ENCODE measurements around the gene CD200R1L.
"Not testable (repeated sequence)": the region's sequence is repeated elsewhere in the genome, so short reads cannot be mapped to it uniquely, and the experiment has no call there.

The CD200R1L gene

DNA sequence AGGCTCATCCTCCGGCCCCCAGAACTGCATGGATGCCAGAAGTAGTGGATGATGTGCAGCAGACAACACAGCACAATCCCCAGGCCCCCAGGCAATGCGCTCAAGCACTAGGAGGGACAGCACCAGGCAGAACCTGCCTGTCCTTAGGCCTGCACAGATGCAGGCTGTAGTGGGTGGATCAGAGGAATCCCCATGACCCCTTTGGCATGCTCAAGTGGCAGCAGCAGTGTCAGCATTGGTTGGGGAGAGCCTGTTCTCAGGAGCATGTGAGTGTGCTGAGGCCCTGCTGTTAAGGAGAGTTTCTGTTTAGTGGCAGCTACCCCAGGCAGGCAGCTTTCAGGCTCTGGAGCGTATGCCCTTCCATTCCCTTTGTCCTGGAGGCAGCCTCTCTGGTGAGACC lies 25.1 kb upstream of the CD200R1L start:
- no peak for FAIRE-seq
- DNase-seq (ENCODE audit: insufficient read length, low spot score): no peak
- TF ChIP-seq POU2F2 (IDR thresholded peaks at IDR 0.05; ENCODE audit: low read depth, low read length): no peak
- no peak for TF ChIP-seq SPI1 (IDR thresholded peaks at IDR 0.05; ENCODE audit: low read depth, low read length)
- no peak for TF ChIP-seq PAX5 (IDR thresholded peaks at IDR 0.05; ENCODE audit: insufficient read depth, low read length, severe bottlenecking)
- TF ChIP-seq POLR2A (IDR thresholded peaks at IDR 0.05; ENCODE audit: low read depth, low read length): no peak
- no peak for TF ChIP-seq TAF1 (IDR thresholded peaks at IDR 0.05; ENCODE audit: low read depth, low read length)
- no peak for TF ChIP-seq POLR2AphosphoS5 (IDR thresholded peaks at IDR 0.05; ENCODE audit: low read depth, low read length)

DNA sequence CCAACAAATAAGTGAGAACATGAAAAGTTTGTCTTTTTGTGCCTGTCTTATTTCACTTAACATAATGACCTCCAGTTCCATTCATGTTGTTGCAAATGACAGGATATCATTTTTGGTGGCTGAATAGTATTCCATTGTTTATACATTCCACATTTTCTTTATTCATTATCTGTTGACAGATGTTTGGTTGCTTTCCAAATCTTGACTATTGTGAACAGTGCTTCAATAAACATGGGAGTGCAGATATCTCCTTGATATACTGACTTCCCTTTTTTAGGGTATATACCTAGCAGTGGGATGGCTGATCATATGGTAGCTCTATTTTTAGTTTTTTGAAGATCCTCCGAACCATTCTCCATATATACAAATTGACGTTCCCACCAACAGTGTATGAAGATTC lies 19.1 kb upstream of the CD200R1L start:
- DNase-seq (ENCODE audit: insufficient read length, low spot score) (no peak), FAIRE-seq (no peak)
- TF ChIP-seq TAF1 (IDR thresholded peaks at IDR 0.05; ENCODE audit: low read depth, low read length): no peak
- TF ChIP-seq POU2F2 (IDR thresholded peaks at IDR 0.05; ENCODE audit: low read depth, low read length): no peak
- TF ChIP-seq POLR2AphosphoS5 (IDR thresholded peaks at IDR 0.05; ENCODE audit: low read depth, low read length): no peak
- TF ChIP-seq PAX5 (IDR thresholded peaks at IDR 0.05; ENCODE audit: insufficient read depth, low read length, severe bottlenecking): no peak
- TF ChIP-seq SPI1 (IDR thresholded peaks at IDR 0.05; ENCODE audit: low read depth, low read length): no peak
- TF ChIP-seq POLR2A (IDR thresholded peaks at IDR 0.05; ENCODE audit: low read depth, low read length): no peak

GRCh38 chr3:112860898-112861297 lies 14.2 kb upstream of the CD200R1L start:
- TF ChIP-seq POLR2A (IDR thresholded peaks at IDR 0.05; ENCODE audit: low read depth, low read length): no peak
- TF ChIP-seq PAX5 (IDR thresholded peaks at IDR 0.05; ENCODE audit: insufficient read depth, low read length, severe bottlenecking): no peak
- no peak for TF ChIP-seq SPI1 (IDR thresholded peaks at IDR 0.05; ENCODE audit: low read depth, low read length)
- DNase-seq (ENCODE audit: insufficient read length, low spot score): no peak
- FAIRE-seq: no peak

- peak; percentile 15; the same call in 1 of the 2 replicates for TF ChIP-seq POU2F2 (IDR thresholded peaks at IDR 0.05; ENCODE audit: low read depth, low read length)
- TF ChIP-seq POLR2AphosphoS5 (IDR thresholded peaks at IDR 0.05; ENCODE audit: low read depth, low read length): no peak
- TF ChIP-seq SPI1 (IDR thresholded peaks at IDR 0.05; ENCODE audit: low read depth, low read length): peak; percentile 47; the same call in 1 of the 2 replicates
- TF ChIP-seq PAX5 (IDR thresholded peaks at IDR 0.05; ENCODE audit: insufficient read depth, low read length, severe bottlenecking): no peak
- no peak for TF ChIP-seq TAF1 (IDR thresholded peaks at IDR 0.05; ENCODE audit: low read depth, low read length)
- TF ChIP-seq POLR2A (IDR thresholded peaks at IDR 0.05; ENCODE audit: low read depth, low read length): no peak
- FAIRE-seq (no peak), DNase-seq (ENCODE audit: insufficient read length, low spot score) (no peak)
These were observed 11.9 kb upstream of the CD200R1L start for GRCh38 chr3:112858410-112859069.

DNA sequence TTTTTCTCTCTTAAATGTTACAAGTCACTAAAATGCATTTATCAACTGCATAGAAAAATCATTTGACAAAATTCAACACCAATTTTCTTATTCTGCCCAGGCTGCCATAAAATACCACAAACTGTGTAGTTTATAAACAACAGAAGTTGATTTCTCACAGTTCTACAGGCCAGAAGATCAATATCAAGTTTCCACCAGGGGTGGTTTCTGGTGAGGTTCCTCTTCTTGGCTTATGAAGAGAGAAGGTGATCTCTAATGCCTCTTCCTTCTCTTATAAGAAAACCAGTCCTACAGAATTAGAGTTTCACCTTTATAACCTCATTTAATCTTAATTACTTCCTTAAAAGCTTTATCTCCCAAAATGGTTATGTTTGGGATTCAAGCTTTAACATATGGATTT lies 10.9 kb upstream of the CD200R1L start:
- TF ChIP-seq SPI1 (IDR thresholded peaks at IDR 0.05; ENCODE audit: low read depth, low read length) (no peak), POU2F2 (IDR thresholded peaks at IDR 0.05; ENCODE audit: low read depth, low read length) (no peak), TAF1 (IDR thresholded peaks at IDR 0.05; ENCODE audit: low read depth, low read length) (no peak), POLR2AphosphoS5 (IDR thresholded peaks at IDR 0.05; ENCODE audit: low read depth, low read length) (no peak), PAX5 (IDR thresholded peaks at IDR 0.05; ENCODE audit: insufficient read depth, low read length, severe bottlenecking) (no peak), POLR2A (IDR thresholded peaks at IDR 0.05; ENCODE audit: low read depth, low read length) (no peak)
- FAIRE-seq (no peak), DNase-seq (ENCODE audit: insufficient read length, low spot score) (no peak)

DNA sequence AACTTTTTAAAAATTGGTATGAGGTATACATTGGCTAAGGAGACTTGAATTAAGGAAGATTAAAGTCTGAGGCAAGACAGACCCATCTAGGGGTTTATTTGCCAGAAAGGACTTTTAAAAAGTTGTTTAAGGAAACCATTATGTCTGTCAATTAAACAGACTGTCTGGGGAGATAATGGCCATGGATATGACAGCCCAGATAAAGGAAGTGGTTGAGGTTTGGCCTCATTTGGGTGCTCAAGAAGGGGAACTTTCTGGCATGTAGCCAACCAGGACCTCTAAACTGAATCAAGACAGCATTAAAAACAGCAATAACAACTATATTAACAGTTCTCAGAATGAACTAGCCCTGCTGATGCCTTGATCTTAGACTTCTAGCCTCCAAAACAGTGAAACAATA lies 9.9 kb upstream of the CD200R1L start:
- FAIRE-seq (no peak), DNase-seq (ENCODE audit: insufficient read length, low spot score) (no peak)
- TF ChIP-seq SPI1 (IDR thresholded peaks at IDR 0.05; ENCODE audit: low read depth, low read length) (peak; percentile 29; the same call in 1 of the 2 replicates), POLR2AphosphoS5 (IDR thresholded peaks at IDR 0.05; ENCODE audit: low read depth, low read length) (no peak)

DNA sequence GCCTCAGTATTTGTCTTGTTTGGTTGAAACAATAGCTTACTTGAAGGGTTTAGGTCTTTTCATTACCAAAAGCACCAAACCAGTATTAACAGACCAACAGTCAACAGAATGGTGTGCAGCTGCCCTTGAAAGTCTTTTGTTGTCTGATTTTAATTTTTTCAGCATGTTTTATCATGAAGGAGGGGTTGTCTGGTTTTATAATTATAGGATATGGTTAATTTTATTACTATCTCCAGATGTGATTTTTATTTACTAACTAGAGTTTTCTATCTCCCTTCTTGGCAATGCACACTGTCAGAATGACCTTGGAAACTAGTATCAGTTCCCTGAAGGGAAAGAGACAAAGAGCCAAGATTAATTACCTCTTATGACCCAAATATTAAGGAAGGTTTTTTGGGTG lies 9.2 kb upstream of the CD200R1L start:
- no peak for TF ChIP-seq POLR2AphosphoS5 (IDR thresholded peaks at IDR 0.05; ENCODE audit: low read depth, low read length)
- no peak for TF ChIP-seq POU2F2 (IDR thresholded peaks at IDR 0.05; ENCODE audit: low read depth, low read length)
- no peak for TF ChIP-seq SPI1 (IDR thresholded peaks at IDR 0.05; ENCODE audit: low read depth, low read length)
- no peak for TF ChIP-seq TAF1 (IDR thresholded peaks at IDR 0.05; ENCODE audit: low read depth, low read length)
- no peak for TF ChIP-seq POLR2A (IDR thresholded peaks at IDR 0.05; ENCODE audit: low read depth, low read length)
- TF ChIP-seq PAX5 (IDR thresholded peaks at IDR 0.05; ENCODE audit: insufficient read depth, low read length, severe bottlenecking): no peak
- no peak for DNase-seq (ENCODE audit: insufficient read length, low spot score)
- FAIRE-seq: no peak

GRCh38 chr3:112855074-112855473 lies 8.4 kb upstream of the CD200R1L start:
- DNase-seq (ENCODE audit: insufficient read length, low spot score): not testable (repeated sequence)
- peak; percentile 51 for FAIRE-seq

DNA sequence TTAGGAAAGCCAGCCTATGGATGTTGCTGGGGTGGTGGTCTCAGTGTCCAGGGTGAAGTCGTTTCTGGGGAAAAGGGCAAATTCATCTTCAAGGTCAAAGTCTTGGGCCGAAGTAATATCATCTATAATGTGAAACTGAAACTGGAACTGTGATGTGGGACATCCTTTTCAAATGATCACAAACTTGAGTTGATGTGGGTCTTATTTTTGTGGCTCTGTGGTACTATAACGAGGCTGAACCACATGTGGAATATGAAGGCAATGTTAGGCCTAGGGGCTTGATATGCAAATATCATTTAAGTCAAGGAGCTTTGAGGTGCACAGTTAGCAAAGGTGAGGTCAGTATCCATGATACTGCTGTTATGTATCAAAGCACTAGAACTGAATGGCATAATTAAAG lies 1.5 kb upstream of the CD200R1L start:
- FAIRE-seq (peak; percentile 55), DNase-seq (ENCODE audit: insufficient read length, low spot score) (no peak)
- no peak for TF ChIP-seq POLR2AphosphoS5 (IDR thresholded peaks at IDR 0.05; ENCODE audit: low read depth, low read length)
- no peak for TF ChIP-seq POU2F2 (IDR thresholded peaks at IDR 0.05; ENCODE audit: low read depth, low read length)
- no peak for TF ChIP-seq PAX5 (IDR thresholded peaks at IDR 0.05; ENCODE audit: insufficient read depth, low read length, severe bottlenecking)
- no peak for TF ChIP-seq SPI1 (IDR thresholded peaks at IDR 0.05; ENCODE audit: low read depth, low read length)
- no peak for TF ChIP-seq TAF1 (IDR thresholded peaks at IDR 0.05; ENCODE audit: low read depth, low read length)
- no peak for TF ChIP-seq POLR2A (IDR thresholded peaks at IDR 0.05; ENCODE audit: low read depth, low read length)

GRCh38 chr3:112847692-112848091 lies 1.0 kb upstream of the CD200R1L start:
- no peak for DNase-seq (ENCODE audit: insufficient read length, low spot score)
- FAIRE-seq: peak; percentile 76
- TF ChIP-seq POU2F2 (IDR thresholded peaks at IDR 0.05; ENCODE audit: low read depth, low read length) (no peak), SPI1 (IDR thresholded peaks at IDR 0.05; ENCODE audit: low read depth, low read length) (no peak), PAX5 (IDR thresholded peaks at IDR 0.05; ENCODE audit: insufficient read depth, low read length, severe bottlenecking) (no peak), POLR2AphosphoS5 (IDR thresholded peaks at IDR 0.05; ENCODE audit: low read depth, low read length) (no peak), POLR2A (IDR thresholded peaks at IDR 0.05; ENCODE audit: low read depth, low read length) (no peak), TAF1 (IDR thresholded peaks at IDR 0.05; ENCODE audit: low read depth, low read length) (no peak)
